Kidney glomerular epithelial cell (primary cell): Measurements from ENCODE around the gene VPS9D1.
"Not testable (repeated sequence)": the region's sequence is repeated elsewhere in the genome, so short reads cannot be mapped to it uniquely, and the experiment has no call there.

Experiments used
- DNase-seq: peaks from one replicate; lab custom pipeline; 2025; lab: John Stamatoyannopoulos, UW

The VPS9D1 gene

DNA sequence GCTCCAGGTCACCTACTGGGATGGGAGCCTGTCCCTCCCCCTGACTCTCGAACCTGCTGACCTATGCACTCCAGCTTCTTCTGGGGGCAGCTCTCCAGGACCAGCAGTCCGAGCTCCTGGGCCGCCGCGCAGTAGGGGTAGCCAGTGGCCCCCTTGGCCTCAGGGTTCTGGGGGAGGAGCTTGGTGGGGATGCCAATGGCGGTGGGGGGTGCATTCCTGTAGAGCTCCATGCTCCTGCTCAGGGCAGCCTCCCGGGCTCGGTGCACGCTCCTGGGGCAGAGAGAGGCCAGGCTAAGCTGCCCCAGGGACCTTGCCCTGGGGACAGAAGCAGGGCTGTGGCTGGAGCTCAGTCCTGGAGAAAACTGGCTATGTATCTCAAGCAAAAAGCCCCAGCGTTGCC, 11.5 kb downstream of the VPS9D1 start:
- no peak for DNase-seq

DNA sequence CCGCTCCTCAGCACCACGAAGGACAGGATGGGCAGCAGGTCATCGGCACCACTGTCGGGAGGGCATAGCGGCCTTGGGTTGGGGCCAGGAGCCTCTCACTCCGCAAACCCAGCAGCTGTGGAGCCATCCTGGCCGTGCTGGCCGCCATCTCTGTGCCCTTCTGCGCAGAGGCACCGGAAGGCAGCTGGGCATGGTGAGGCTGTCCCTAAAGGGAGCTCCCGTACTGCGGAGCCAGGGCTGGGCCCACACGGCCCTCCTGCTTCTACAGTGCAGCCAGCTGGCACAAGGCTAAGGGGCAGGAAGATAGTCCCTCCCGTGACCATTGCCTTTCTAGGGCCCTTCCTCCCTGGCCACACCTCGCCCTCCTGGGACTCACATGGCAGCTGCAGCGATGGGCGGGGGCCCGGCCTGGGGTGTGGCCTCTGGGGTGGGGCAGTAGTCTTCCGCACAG, 12.2 kb downstream of the VPS9D1 start:
- no peak for DNase-seq

DNA sequence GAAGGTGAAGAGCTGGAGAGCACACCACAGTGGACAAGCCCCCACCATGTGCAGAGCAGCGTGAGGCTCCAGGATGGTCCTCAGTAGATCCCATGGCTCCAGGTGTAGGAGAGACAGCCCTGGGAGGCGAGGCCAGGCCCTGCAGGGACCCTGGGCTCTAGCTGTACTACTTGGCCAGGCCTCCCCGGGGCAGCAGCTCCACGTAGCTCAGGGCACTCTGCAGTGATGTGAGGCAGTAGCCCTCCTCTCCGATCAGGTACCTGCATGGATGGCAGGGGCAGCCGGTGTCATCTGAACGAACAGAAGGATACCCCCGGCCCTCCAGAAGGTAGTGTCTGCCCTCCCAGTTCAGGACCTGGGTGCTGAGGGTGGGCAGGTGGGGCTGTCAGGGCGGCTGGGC, 13.0 kb downstream of the VPS9D1 start:
- DNase-seq = no peak

DNA sequence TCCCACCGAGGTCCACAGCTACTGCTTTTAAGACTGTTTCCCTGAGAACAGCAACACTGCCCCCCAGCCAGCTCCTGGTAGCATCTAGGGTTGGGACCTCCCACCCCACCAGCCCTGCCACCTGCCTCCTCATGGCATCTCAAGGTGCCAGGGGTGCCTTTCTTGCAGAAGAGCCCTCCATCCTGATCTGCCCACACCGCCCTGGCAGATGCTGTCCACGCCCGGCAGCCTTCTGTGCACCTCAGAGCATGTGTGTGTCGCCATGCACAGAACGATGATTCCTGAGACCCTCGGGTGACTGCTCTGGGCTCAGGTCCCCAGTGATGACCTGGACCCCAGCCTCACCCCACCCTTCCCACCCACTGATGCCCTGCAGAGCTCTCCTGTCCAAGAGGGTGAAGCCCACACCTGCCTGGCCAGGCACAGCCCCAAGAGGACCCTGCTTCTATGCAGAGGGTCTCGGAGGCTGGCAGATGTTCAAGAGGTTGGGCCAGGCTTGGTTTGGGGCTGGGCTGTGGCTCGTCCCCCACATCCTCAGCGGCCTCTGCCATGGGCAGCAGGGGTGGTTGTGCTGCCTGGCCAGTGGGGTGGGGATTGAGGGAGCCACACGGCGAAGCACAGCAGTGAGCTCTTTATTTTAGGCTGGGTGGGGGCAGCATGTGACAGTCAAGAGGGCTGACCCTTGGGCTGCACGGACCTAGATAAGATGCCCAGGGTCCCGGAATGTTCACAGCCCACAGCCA, 14.0 kb downstream of the VPS9D1 start:
- no peak for DNase-seq

DNA sequence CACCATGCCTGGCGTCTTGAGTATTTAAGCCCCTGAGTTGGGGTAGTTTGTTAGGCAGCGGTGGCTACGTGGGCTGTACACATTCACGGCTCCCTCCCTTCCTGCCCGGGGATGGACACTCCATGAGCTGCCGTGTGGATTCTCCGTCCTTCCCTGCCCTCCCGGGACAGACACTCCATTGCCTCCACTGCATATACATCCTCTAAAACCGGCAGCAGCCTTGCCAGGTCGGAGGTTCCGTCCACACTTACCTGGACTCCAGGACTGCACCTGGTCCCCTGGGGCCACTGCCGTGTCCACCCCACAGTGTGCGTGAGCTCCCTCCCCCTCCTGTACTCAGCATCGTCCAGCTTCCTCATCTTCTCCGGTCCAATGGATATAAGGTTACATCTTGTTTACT, 15.7 kb downstream of the VPS9D1 start:
- DNase-seq = no peak

DNA sequence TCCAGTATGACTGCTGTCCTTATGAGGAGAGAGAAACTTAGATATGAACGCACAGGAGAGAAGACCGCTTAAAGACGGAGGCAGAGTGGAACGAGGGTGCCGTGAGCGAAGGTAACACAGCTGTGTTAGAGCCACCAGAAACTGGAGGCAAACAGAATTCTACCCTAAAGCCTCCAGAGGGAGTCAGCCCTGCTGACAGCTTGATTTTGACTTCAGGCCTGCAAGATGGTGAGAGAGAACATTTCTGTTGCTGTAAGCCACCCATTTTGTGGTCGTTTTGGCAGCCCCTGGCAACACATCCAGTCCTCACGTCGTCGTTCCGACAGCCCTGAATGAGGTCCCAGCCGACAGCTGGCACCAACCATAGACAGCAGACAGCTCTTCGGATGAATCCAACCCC, 16.4 kb downstream of the VPS9D1 start:
- DNase-seq = no peak

DNA sequence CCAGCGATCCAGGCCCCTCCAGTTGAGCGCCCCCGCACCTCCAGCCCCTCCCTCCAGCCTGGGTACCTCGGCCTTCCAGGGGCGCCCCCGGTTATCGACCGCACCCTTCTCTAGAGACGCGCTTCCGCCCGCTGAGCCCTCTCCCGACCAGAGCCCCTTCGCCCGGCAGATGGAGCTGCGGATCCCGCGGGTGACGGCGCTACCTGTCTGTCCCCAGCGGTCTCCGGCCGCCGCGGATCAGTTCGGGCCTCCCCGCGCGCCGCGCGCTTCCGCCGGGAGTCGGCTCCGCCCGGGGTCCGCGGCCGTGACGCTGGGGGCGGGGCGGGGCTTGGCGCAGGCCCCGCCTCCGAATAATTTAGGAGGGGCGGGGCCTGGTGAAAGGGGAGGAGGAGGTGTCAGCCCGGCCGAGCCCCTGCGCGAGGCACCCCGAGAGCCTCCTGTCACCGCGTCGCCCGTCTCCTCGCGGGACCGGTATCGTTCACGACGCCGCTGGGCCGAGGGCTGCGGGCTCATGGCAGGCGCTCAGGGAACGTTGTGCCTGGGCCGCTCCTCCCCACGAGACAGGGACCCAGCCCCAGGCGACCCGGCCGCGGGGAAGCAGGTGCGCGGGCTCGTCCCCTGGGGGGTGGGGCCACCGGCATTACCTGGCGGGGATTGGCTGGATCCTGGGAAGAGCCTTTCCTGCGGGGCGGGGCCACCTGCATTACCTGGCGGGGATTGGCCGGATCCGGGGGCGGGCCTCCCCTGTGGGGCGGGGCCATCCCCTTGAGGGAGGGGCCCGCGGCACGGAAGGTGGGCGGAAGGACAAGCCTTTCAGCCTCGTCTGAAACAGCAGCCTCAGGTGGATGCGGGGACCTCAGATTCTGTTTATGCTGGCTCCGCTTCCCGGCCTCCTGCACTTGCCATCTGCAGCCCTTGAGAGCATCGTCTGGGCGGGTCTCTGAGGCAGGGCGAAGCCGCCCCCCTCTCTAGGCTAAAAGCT, 19.0 kb downstream of the VPS9D1 start, which contains the start of gene SPATA2L:
TSS of gene SPATA2L (minus strand) at position 281 of the 982 bp plus-strand sequence. CDS start 473 bp downstream, outside the sequence.
- DNase-seq = peak; percentile 88

DNA sequence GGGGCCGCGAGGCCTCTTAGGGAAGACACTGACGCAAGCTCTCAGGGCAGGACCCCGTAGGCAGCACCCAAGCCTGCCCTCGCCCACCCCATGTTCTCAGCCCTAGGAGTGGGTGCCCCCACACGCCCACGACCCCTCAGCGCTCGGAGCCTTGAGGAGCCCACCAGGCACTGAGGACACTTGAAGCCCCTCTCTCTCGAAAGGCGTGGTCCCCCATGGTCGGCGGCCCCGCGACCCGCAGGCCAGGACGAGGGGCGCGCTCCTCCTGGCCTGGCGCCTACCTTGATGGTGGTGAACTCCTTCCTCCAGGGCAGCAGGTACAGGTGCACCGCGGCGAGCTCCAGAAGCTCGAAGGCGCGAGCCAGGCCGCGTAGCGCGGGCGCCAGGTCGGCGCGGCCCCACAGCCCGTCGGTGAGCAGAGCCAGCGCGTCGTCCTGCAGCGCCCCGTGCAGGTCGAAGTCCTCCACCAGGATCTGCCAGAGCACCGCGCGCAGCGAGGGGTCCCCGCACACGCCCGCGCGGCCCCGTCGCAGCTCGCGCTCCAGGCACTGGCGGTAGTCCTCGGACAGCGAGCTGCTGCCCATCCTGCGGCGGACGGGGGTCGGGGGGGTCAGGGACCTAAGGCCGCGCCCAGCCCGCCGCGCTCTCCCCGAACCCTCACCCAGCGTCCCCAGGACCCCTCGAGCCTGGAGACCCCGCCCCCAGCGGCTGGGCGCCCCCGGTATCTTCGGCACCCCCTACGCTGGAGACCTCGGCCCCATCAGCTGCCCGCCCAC, 19.9 kb downstream of the VPS9D1 start:
- no peak for DNase-seq

DNA sequence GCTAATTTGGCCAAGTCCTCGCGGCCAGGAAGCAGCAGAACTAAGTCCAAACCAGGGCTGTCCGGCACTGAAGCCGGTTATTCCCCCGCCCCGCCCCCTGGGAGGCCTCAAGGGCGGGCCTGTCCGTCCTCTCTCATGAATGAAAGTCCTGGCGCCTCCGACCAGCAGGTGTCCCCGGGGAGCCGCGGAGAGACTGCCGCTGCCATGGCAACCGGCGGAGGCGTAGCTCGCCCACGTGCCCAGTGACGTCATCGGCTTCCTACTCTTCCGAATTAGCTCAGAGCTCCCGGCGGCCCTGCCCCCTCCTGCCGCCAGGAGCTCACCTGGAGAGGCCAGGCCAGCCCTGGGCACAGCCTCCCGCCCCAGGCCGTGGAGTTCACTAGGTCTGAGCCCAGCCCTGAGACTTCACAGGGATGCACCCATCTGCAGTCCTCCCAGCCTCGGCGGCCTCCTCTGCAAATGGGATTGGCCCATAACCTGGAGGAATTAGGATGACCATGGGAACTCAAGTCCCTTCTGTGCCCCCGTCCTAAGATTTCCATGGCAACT, 20.5 kb downstream of the VPS9D1 start:
- DNase-seq = peak; percentile 95

DNA sequence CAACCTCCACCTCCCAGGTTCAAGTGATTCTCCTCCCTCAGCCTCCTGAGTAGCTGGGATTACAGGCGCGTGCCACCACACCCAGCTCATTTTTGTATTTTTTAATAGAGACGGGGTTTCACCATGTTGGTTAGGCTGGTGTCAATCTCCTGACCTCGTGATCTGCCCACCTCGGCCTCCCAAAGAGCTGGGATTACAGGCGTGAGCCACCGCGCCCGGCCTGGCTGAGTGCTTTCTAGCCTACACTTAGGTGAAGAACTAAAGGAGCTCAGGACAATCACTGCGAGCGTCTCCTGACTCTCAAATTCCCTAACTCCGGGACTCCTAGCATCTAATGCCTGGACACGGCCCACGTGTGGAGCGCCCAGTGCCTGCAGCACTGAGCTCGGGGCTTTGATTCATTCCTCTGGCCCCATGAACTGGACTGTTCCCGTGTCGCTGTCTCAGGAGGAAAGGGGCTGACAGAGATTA, 21.0 kb downstream of the VPS9D1 start:
- not testable (repeated sequence) for DNase-seq

DNA sequence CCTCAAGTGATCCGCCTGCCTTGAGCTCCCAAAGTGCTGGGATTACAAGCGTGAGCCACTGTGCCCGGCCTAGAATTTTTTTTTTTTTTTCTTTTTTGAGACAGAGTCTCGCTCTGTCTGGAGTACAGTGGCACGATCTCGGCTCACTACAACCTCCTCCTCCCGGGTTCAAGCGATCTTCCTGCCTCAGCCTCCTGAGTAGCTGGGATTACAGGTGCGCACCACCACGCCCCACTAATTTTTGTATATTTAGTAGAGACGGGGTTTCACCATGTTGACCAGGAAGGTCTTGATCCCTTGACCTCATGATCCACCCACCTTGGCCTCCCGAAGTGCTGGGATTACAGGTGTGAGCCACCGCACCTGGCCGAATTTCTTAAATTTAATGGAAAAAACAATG, 22.0 kb downstream of the VPS9D1 start:
- not testable (repeated sequence) for DNase-seq

DNA sequence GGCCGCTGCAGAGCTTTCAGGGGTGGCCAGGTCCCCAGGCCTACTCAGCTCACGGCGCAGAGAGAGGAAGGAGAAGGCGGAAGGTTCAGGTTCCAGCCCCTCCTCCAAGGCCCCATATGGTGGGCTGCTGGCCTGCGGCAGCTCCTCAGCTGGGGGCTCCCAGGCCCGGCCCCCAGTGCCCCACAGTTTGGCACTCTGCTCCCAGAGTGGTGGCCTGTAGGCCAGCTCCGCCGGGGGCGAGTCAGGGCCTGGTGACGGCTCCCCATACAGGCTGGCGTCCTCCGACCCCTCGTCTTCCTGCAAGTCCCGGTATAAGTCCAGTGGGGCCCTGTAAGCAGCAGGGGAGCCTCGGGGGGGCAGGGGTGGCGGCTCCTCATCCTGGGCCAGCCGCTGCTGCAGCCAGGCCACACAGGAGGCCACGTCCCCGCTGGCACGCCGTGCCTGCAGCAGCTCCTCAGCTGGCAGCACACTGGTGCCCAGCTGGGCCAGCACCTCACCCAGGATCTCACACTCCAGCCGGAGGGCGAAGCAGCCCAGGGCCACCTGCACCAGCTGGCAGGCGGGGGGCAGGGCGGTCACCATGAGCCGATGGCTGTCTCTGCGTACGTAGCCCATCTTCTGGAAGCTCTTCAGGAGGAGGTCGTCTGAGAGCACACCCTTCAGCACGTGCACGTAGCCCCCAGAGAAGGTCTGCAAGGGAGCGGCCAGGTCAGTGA, 22.9 kb downstream of the VPS9D1 start:
- no peak for DNase-seq

DNA sequence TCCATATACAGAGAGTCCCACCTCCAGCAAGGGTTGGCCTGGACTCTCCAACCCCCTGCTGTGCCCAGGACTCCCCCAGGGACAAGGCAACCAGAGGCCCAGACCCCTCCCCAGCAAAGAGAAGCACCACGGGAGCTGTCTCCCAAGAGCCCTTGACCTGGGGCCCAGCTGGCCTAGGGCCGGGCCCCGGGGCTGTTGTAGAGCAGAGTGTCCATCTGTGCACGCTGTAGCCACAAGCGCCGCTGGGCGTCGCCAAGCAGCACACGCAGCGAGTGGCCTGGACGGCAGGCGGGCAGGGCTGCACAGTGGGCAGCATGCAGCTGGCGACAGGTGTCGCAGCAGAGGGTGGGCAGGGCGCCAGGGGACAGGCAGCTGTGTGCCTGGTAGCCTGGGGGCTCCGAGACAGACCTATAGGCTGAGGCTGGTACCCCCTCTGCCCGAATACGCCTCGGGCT, 23.5 kb downstream of the VPS9D1 start:
- DNase-seq = no peak

DNA sequence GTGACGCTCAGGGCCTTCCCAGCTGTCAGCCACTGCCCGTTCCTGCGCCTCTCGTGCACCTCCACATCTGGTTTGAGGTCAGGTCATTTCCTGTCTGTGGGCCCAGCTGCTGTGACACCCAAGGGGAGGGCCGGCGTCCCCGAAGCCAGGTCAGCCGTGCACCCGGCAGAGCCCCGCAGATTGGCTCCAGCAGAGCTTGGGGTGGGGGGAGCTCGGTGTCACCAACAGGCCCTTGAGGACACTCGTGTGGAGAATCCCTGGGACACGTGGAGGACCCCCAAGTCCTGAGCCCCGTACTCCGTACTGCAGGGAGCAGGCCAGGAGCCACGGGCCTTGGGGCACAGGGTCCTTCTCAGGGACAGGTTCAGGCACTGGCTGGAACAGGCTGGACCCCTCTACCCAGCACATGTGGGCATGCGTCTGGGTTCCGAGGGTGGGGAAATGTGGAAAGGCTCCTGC, 24.0 kb downstream of the VPS9D1 start:
- DNase-seq = no peak

DNA sequence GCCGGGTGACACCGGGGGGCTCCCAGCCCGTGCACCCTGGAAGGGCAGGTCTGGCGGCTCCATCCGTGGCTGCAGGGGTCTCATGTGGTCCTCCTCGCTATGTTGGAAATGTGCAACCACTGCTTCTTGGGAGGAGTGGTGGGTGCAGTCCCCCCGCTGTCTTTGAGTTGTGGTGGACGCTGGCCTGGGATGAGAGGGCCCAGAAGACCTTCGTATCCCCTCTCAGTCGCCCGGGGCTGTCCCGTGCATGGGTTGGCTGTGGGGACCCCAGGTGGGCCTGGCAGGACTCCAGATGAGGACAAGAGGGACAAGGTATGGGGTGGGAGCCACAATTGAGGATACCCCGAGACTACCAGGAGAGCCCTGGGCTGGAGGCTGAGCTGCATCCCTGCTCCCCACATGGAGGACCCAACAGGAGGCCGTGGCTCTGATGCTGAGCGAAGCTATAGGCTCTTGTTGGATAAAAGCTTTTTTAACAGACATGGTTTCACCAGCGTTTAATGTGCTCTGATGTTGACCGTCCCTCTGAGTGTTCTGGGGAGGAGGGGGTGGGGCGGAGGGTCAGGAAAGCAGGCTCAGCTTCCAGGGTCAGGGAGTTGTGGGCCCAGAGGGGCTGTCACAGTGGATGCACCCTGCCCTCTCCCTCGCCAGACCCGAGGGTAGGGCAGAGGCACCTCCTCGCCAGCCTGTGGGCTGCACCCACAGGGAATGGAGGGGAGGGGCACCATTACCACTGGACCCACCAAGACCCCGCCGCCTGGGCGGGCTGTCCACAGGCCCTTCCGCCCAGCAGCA, 24.6 kb downstream of the VPS9D1 start:
- DNase-seq = no peak

DNA sequence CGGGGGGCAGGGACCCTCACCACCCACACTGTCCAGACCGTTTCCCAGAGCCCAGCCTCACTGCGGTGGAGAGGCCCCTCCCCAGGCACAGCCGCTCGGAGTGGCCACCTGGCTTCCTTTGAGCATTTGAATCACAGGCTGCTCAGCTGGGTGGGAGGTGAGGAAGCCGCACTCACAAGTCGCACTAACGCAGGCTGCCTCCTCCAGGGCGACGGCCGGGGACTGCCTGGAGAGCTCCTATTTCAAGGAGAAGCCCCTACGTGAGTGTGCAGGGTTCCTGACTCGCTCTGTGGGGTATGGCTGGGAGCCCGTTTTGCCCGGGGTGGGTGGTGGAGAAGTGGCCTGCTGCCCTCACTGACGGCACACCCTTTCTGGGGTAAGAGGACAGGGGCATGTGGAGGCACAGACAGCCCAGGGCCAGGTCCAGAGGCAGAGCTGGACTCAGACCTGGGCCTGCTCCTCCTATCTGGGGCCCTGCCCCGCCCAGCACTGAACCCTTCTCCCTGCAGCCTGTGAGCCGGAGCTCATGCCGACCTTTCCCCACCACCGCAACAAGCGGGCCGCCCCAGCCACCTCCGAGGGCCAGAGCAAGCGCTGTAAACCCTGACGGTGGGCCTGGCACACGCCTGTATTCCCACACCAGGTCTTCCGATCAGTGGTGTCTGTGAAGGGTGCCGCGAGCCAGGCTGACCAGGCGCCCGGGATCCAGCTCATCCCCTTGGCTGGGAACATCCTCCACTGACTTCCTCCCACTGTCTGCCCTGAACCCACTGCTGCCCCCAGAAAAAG, 25.4 kb downstream of the VPS9D1 start:
- DNase-seq = no peak

DNA sequence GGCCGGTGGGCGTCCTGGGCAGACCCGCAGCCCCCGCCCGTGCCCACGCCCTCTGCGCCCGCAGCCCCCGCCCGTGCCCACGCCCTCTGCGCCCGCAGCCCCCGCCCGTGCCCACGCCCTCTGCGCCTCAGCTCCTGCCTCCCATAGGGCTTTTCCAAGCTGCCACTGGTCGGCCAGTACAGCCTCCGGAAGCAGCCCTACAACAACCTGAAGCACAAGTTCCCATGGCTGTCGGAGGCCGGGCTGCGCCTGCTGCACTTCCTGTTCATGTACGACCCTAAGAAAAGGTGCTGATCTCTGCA, 26.0 kb downstream of the VPS9D1 start:
- DNase-seq = not testable (repeated sequence)

DNA sequence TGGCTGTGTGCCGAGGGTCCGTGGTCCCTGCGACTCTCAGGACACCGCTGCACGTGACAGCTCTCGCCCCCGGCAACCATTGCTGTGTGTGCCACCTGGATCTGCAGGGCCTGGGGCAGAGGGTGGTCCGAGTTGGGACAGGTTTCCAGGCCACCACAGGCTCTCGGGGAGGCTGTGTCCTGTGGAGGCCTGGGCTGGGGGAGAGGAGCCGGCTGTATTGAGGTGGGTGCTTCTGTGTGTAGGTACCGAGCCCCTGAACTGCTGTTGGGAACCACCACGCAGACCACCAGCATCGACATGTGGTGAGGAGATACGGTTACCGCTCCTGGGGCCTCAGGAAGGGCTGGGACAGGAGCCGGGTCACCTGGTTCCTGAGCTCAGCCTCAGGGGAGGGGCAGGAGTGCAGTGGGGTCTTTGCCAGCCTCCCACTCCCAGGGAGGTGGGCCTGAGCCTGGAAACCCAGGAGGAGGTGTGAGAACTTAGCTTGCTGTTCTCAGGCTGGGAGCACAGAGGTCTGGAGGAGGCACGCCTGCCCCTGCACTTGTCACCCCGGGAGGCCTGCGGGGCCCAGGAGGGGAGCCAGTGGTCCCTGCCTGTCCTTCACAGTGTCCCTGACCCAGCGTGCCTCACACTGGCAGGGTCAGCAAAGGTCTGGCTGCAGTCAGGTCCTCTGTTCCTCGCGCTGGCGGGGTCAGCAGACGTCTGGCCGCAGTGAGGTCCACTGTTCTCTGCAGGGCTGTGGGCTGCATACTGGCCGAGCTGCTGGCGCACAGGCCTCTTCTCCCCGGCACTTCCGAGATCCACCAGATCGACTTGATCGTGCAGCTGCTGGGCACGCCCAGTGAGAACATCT, 26.5 kb downstream of the VPS9D1 start:
- no peak for DNase-seq
